Stomach (tissue), 9 donors: ENCODE data around the gene ADAMTS16. TPM values are rescaled to one million over a fixed set of nuclear protein-coding genes. Genes with fewer than 3 reads are reported as not detected.

ENCODE experiments used
- DNase-seq, 2 donors: peaks; one replicate each; pipeline versions ENCODE4 v3.0.0 to v3.0.0-alpha.2; 2013 to 2019
- H3K27ac ChIP-seq, 5 donors: fragments of 200-600 bp in 4 of 5; sonication (generic) in 4 of 5; one replicate each; pipeline ENCODE4 v1.5.1; 2013 to 2019; ENCODE audit warnings: mild to moderate bottlenecking in 1 of 5, moderate library complexity in 1 of 5
- H3K27me3 ChIP-seq, 3 donors: fragments of 200-600 bp; sonication (generic); one replicate each; pipeline ENCODE4 v1.5.1; 2017 to 2019; ENCODE audit warnings: mixed run types in 1 of 3
- H3K36me3 ChIP-seq, 4 donors: fragments of 200-600 bp; sonication (generic); 1 replicate in 3 of 4; 2 replicates in 1 of 4; pipeline ENCODE4 v1.5.1; 2016 to 2019
- H3K4me1 ChIP-seq, 4 donors: fragments of 200-600 bp; sonication (generic); one replicate each; pipeline ENCODE4 v1.5.1; 2016 to 2019
- H3K4me3 ChIP-seq, 4 donors: fragments of 200-600 bp; sonication (generic) in 3 of 4; one replicate each; pipeline ENCODE4 v1.5.1; 2016 to 2019; ENCODE audit warnings: mild to moderate bottlenecking in 1 of 4
- H3K9me3 ChIP-seq, 4 donors: fragments of 200-600 bp; sonication (generic); one replicate each; pipeline ENCODE4 v1.5.1; 2016 to 2019
- EP300 ChIP-seq: sonication (generic); formaldehyde crosslinking; IDR thresholded peaks from one replicate; pipeline ENCODE4 v1.6.1; 2017; ENCODE audit warnings: antibody characterized with exemption
- POLR2A ChIP-seq, 4 donors: fragments of 450-650 bp; IDR thresholded peaks; one replicate each; pipeline ENCODE4 v1.6.1; 2016; ENCODE audit warnings: antibody characterized with exemption in 4 of 4, control low read depth in 2 of 4, mild to moderate bottlenecking in 1 of 4, moderate library complexity in 1 of 4
- POLR2AphosphoS5 ChIP-seq, 3 donors: sonication (generic); formaldehyde crosslinking; IDR thresholded peaks; one replicate each; pipeline ENCODE4 v1.6.1; 2016; ENCODE audit warnings: antibody characterized with exemption in 3 of 3
- WGBS, 5 donors: extraction: QIAGEN DNeasy Blood & Tissue Kit in 3 of 5; methylation state at CpG; one replicate each; pipeline versions ENCODE4 v1.1.5 to v1.1.7; 2013 to 2018; 5-methylcytosine and 5-hydroxymethylcytosine counted together
- intact Hi-C: fragments of 100-400 bp; cut with DNase I; formaldehyde crosslinking; loops from one replicate; pipeline ENCODE4 v1.15.1; 2023; ENCODE audit warnings: low total_unique reads
- polyA plus RNA-seq, 3 donors: library from polyadenylated mRNA; stranded (reverse); fragments of 200-250 nt; gene quantifications; one replicate each; pipeline ENCODE4 v1.2.3, GENCODE V29; 2013
- total RNA-seq, 5 donors: library from RNA; depleted of rRNA; stranded (reverse); fragments of >200 nt; gene quantifications; one replicate each; pipeline versions ENCODE4 v1.1.0 to v1.2.3, GENCODE V29; 2014 to 2016
- TF ChIP-seq, protein P1 (sequence below), 7 experiments: fragments of 450-650 bp in 4 of 7; fragments of 200-600 bp in 3 of 7; sonication (generic) in 3 of 7; IDR thresholded peaks; one replicate each; pipeline ENCODE4 v1.5.1; 2016 to 2019; ENCODE audit warnings: antibody characterized with exemption in 7 of 7, control low read depth in 2 of 7, mild to moderate bottlenecking in 1 of 7
- donor health status: healthy with polysubstance abuse.
- donor health status: Bipolar disorder and iron deficiency.
- donor health status: healthy.

Gene ADAMTS16
- total and polyA plus RNA-seq, 8 donors, result 0.29 to 12.7 TPM; not detected in 6

DNA sequence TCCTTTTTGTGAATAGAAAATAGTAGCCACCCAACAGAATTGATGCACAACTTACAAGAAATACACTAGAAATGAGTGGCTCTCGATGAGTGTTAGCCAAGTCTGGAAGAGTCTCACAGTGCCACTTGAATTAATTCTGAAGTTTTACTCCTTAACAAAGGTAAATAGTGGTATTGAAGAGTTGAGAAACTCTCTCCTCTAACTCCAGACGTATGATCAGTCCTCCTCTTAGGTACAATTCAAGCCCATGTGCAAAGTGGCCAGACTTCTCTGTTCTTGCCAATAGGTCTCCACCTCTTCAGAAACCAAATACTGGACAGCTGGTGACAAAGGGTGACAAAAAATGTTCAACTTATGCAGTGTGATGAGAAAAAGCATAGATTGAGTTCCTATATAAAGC, 38.5 kb upstream of the ADAMTS16 start:
- no peaks in the 10 kb centered on the region for H3K36me3 ChIP-seq
- no peak for DNase-seq
- TF ChIP-seq EP300 (no peak), POLR2AphosphoS5 (IDR thresholded peaks at IDR 0.05) (no peak)
- TF ChIP-seq, protein P1, sequence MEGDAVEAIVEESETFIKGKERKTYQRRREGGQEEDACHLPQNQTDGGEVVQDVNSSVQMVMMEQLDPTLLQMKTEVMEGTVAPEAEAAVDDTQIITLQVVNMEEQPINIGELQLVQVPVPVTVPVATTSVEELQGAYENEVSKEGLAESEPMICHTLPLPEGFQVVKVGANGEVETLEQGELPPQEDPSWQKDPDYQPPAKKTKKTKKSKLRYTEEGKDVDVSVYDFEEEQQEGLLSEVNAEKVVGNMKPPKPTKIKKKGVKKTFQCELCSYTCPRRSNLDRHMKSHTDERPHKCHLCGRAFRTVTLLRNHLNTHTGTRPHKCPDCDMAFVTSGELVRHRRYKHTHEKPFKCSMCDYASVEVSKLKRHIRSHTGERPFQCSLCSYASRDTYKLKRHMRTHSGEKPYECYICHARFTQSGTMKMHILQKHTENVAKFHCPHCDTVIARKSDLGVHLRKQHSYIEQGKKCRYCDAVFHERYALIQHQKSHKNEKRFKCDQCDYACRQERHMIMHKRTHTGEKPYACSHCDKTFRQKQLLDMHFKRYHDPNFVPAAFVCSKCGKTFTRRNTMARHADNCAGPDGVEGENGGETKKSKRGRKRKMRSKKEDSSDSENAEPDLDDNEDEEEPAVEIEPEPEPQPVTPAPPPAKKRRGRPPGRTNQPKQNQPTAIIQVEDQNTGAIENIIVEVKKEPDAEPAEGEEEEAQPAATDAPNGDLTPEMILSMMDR (IDR thresholded peaks at IDR 0.05), result no peak
- no peaks in the 10 kb centered on the region for H3K4me1 ChIP-seq
- intact Hi-C loops, result no loop called here
- 53 to 68% (median 65%) methylated on average over 2 of the region's 2 CpGs for WGBS, 5 donors
- no peak overlapping the region for H3K4me3 ChIP-seq
- H3K9me3 ChIP-seq, result no peaks in the 10 kb centered on the region
- H3K27me3 ChIP-seq, result no peaks in the 10 kb centered on the region
- H3K27ac ChIP-seq, result no peak overlapping the region

DNA sequence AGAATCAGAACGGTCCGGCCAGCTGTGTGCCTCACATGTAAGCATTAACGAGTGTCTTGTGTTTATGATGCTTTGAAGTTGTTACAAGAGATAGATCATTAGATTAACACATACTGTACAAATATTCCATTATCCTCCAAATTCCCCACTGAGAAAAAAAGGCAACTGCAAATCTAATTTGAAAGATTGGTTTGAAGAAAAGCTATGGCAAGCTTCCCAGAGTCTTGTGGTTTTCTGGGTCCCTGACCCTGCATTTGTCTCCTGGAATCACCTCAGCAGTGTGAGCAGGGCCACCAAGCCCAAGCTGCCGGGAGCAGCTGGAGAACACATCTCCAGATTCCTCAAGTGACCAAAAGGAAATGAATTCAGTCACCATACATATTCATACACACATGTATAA, 36.9 kb upstream of the ADAMTS16 start:
- WGBS, 5 donors, result 27 to 53% (median 34%) methylated on average over 4 of the region's 4 CpGs

DNA sequence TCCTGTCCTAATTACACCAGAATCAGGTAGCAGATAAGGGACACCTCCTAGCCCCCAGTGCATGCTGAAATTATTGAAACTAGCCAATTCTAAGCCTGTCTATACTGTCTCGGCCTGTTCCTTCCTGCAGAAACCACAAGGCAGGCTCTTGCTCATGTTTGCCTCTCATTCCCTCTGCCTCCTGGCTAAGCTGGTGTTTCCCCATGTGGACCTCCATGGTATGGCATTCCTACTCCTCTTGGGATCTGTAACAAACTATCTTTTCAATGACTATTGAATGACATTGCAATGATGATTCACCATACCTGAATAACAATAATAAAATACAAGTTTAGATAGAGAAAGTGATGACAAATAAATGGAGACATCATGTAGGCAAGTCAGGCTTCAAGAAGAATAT, 35.6 kb upstream of the ADAMTS16 start:
- intact Hi-C loops, result no loop called here
- H3K36me3 ChIP-seq, result no peaks in the 10 kb centered on the region
- 60 to 95% (median 83%) methylated on average over 1 of the region's 1 CpG for WGBS, 5 donors
- no peaks in the 10 kb centered on the region for H3K9me3 ChIP-seq
- H3K4me1 ChIP-seq, result no peaks in the 10 kb centered on the region
- DNase-seq, result no peak
- no peak overlapping the region for H3K4me3 ChIP-seq
- TF ChIP-seq, protein P1 (IDR thresholded peaks at IDR 0.05), result no peak
- TF ChIP-seq POLR2AphosphoS5 (IDR thresholded peaks at IDR 0.05) (no peak), EP300 (no peak), POLR2A (IDR thresholded peaks at IDR 0.05) (no peak)
- H3K27ac ChIP-seq, result no peak overlapping the region
- no peaks in the 10 kb centered on the region for H3K27me3 ChIP-seq

More for the DNA sequence above, 36.9 kb upstream of the ADAMTS16 start:
- Histone ChIP-seq H3K36me3 (no peaks in the 10 kb centered on the region), H3K4me3 (no peak overlapping the region), H3K27ac (no peak overlapping the region), H3K27me3 (no peaks in the 10 kb centered on the region), H3K4me1 (no peaks in the 10 kb centered on the region), H3K9me3 (no peaks in the 10 kb centered on the region)
- intact Hi-C loops, result no loop called here
- no peak for DNase-seq
- TF ChIP-seq, protein P1 (IDR thresholded peaks at IDR 0.05), result no peak
- TF ChIP-seq POLR2AphosphoS5 (IDR thresholded peaks at IDR 0.05) (no peak), POLR2A (IDR thresholded peaks at IDR 0.05) (no peak), EP300 (no peak)

DNA sequence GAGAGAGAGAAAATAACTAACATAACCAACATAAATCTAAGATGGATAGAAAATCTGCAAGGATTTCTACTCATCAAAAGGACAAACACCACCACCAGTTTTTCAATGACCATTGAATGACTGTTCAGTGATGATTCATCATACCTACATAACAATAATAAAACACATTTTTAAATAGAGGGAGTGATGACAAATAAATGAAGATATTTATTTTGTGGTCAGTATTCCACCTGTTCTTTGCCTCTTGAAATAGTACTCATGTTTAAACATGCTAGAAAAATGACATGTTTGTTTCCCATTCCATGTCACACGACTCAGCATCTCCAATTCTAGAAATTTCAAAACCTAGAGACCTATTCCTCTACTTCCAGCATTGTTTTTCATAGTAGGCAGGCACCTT, 34.6 kb upstream of the ADAMTS16 start:
- no peak for DNase-seq
- 26 to 52% (median 47%) methylated on average over 1 of the region's 1 CpG for WGBS, 5 donors
- H3K4me3 ChIP-seq, result no peak overlapping the region

More for the DNA sequence above, 34.6 kb upstream of the ADAMTS16 start:
- no peaks in the 10 kb centered on the region for H3K36me3 ChIP-seq
- H3K9me3 ChIP-seq, result no peaks in the 10 kb centered on the region
- no peak overlapping the region for H3K27ac ChIP-seq
- no peaks in the 10 kb centered on the region for H3K27me3 ChIP-seq
- TF ChIP-seq EP300 (no peak), POLR2A (IDR thresholded peaks at IDR 0.05) (no peak), POLR2AphosphoS5 (IDR thresholded peaks at IDR 0.05) (no peak)
- TF ChIP-seq, protein P1 (IDR thresholded peaks at IDR 0.05), result no peak
- no peaks in the 10 kb centered on the region for H3K4me1 ChIP-seq
- intact Hi-C loops, result no loop called here
